ENCODE results near the gene TBC1D16.

TBC1D16 gene

GRCh38 chr17:79933863-79934652 lies 101.6 kb downstream of the TBC1D16 start:
- no peak for TF ChIP-seq CTCF (IDR thresholded peaks at IDR 0.05; ENCODE audit: insufficient read depth, low read length, missing control alignments)
- no peak overlapping the region for H3K4me3 ChIP-seq (ENCODE audit: low read depth, low read length)
- ChIA-PET CTCF (no interaction called here), POLR2A (no interaction called here)
- DNase-seq (ENCODE audit: low read depth, low spot score): no peak

GRCh38 chr17:79932451-79933306 lies 103.0 kb downstream of the TBC1D16 start:
- no peak overlapping the region for H3K4me3 ChIP-seq (ENCODE audit: low read depth, low read length)
- POLR2A ChIA-PET: interaction anchor here (0.6 kb wide), 1 partner anchor 91 kb away, joined by 3 read pairs; no protein-coding TSS in a partner anchor
- CTCF ChIA-PET: interaction anchor here (1.2 kb wide), 1 partner anchor 16 kb away, joined by 3 read pairs; no protein-coding TSS in a partner anchor
- TF ChIP-seq CTCF (IDR thresholded peaks at IDR 0.05; ENCODE audit: insufficient read depth, low read length, missing control alignments): no peak
- DNase-seq (ENCODE audit: low read depth, low spot score): no peak

GRCh38 chr17:79931817-79932309 lies 103.8 kb downstream of the TBC1D16 start:
- ChIA-PET POLR2A (no interaction called here), CTCF (interaction anchor here (1.2 kb wide), 1 partner anchor 15 kb away, joined by 3 read pairs; no protein-coding TSS in a partner anchor)
- no peak overlapping the region for H3K4me3 ChIP-seq (ENCODE audit: low read depth, low read length)
- DNase-seq (ENCODE audit: low read depth, low spot score): no peak
- TF ChIP-seq CTCF (IDR thresholded peaks at IDR 0.05; ENCODE audit: insufficient read depth, low read length, missing control alignments): no peak

- ChIA-PET POLR2A (no interaction called here), CTCF (interaction anchor here (1.1 kb wide), 1 partner anchor 12 kb away, joined by 3 read pairs; no protein-coding TSS in a partner anchor)
- no peak for DNase-seq (ENCODE audit: low read depth, low spot score)
- TF ChIP-seq CTCF (IDR thresholded peaks at IDR 0.05; ENCODE audit: insufficient read depth, low read length, missing control alignments): no peak
- H3K4me3 ChIP-seq (ENCODE audit: low read depth, low read length): no peak overlapping the region
These were observed 104.5 kb downstream of the TBC1D16 start for GRCh38 chr17:79930877-79931816.

GRCh38 chr17:79930062-79930876 lies 105.4 kb downstream of the TBC1D16 start:
- ChIA-PET POLR2A (no interaction called here), CTCF (interaction anchor here (1.1 kb wide), 1 partner anchor 11 kb away, joined by 3 read pairs; no protein-coding TSS in a partner anchor)
- TF ChIP-seq CTCF (IDR thresholded peaks at IDR 0.05; ENCODE audit: insufficient read depth, low read length, missing control alignments): no peak
- DNase-seq (ENCODE audit: low read depth, low spot score): no peak
- H3K4me3 ChIP-seq (ENCODE audit: low read depth, low read length): peak overlapping the region; percentile 30

All from AG04449 (cell line).